Tibial nerve (tissue), 3 donors: Measurements from ENCODE around the gene INPP4B.

Experiments used
- CTCF ChIP-seq, 5 experiments: fragments of 200-600 bp in 3 of 5; fragments of 450-650 bp in 2 of 5; sonication (generic) in 3 of 5; IDR thresholded peaks; one replicate each; pipeline ENCODE4 v1.5.1; 2016 to 2019; ENCODE audit warnings: antibody characterized with exemption in 5 of 5, mild to moderate bottlenecking in 3 of 5, moderate library complexity in 2 of 5
- POLR2A ChIP-seq, 2 donors: fragments of 450-650 bp; IDR thresholded peaks; one replicate each; pipeline ENCODE4 v1.6.1; 2017; ENCODE audit warnings: antibody characterized with exemption in 2 of 2, mild to moderate bottlenecking in 2 of 2, moderate library complexity in 2 of 2

GRCh38 chr4:142393127-142393526 is 453.0 kb downstream of the INPP4B start:
- TF ChIP-seq CTCF (IDR thresholded peaks at IDR 0.05), result no peak
- no peak for TF ChIP-seq POLR2A (IDR thresholded peaks at IDR 0.05)
